A549 (cell line): Measurements from ENCODE around the gene KANK2. TPM values are rescaled to one million over a fixed set of nuclear protein-coding genes. Genes with fewer than 3 reads are reported as not detected.

Experiments used
- ATAC-seq, 2 experiments: fragments of 200-7000 bp in 1 of 2; fragments of >200 bp in 1 of 2; cut with Nextera tagmentation in 1 of 2; cut with Tn5 transposase in 1 of 2; 3 replicates each; pipeline versions ENCODE4 v1.8.0 to v1.9.1; 2018 to 2020; ENCODE audit warnings: mild to moderate bottlenecking in 1 of 2, moderate library complexity in 1 of 2
- CTCF ChIA-PET: fragments of 300-600 bp; sonication (Branson Sonifier 250); formaldehyde crosslinking; extraction: SDS; loops from one replicate; lab custom pipeline; 2021; ENCODE audit warnings: antibody characterized with exemption, inconsistent platforms; lab: Yijun Ruan, JAX
- POLR2A ChIA-PET: fragments of 350-600 bp; formaldehyde crosslinking; extraction: SDS; loops from one replicate; lab custom pipeline; 2021; ENCODE audit warnings: antibody characterized with exemption, inconsistent platforms; lab: Yijun Ruan, JAX
- DNase-seq, 2 experiments: peaks; one replicate each; pipeline versions ENCODE4 v3.0.0 to v3.0.0-alpha.2; 2011 to 2016; ENCODE audit warnings: low read depth in 1 of 2, low spot score in 1 of 2
- FAIRE-seq: peaks from 2 replicates; lab custom pipeline; 2011; peaks lifted over from hg19 to GRCh38; lab: Jason Lieb, UNC
- H3K27ac ChIP-seq, 2 experiments: fragments of >200 bp; sonication (Bioruptor Twin); formaldehyde crosslinking; 3 replicates each; pipeline ENCODE4 v1.5.1; 2016 to 2017
- H3K4me1 ChIP-seq: fragments of >200 bp; sonication (Bioruptor Twin); formaldehyde crosslinking; 3 replicates; pipeline ENCODE4 v1.6.1; 2016
- H3K4me2 ChIP-seq: fragments of >200 bp; sonication (Bioruptor Twin); formaldehyde crosslinking; 3 replicates; pipeline ENCODE4 v1.6.1; 2016
- H3K4me3 ChIP-seq: fragments of >200 bp; sonication (Bioruptor Twin); formaldehyde crosslinking; 3 replicates; pipeline ENCODE4 v1.5.1; 2016
- H3K9me3 ChIP-seq: fragments of >200 bp; sonication (Bioruptor Twin); formaldehyde crosslinking; 3 replicates; pipeline ENCODE4 v1.6.1; 2016
- ATOH8 ChIP-seq: fragments of 250-450 bp; sonication (Bioruptor Pico); IDR thresholded peaks from 2 replicates; pipeline ENCODE4 v1.5.0; 2020; ENCODE audit warnings: low read depth, mild to moderate bottlenecking, moderate library complexity
- BCL3 ChIP-seq: fragments of >200 bp; sonication (Bioruptor Twin); formaldehyde crosslinking; IDR thresholded peaks from 3 replicates; pipeline ENCODE4 v1.6.1; 2016
- CBX8 ChIP-seq: fragments of 200-600 bp; sonication (generic); IDR thresholded peaks from 2 replicates; pipeline ENCODE4 v1.6.1; 2016
- CEBPB ChIP-seq, 2 experiments: fragments of >200 bp in 1 of 2; sonication (Bioruptor Twin) in 1 of 2; formaldehyde crosslinking in 1 of 2; IDR thresholded peaks; 2 replicates each; pipeline ENCODE4 v1.6.1; 2012 to 2016
- CHD4 ChIP-seq: fragments of 200-600 bp; sonication (generic); IDR thresholded peaks from 2 replicates; pipeline ENCODE4 v1.6.1; 2016; ENCODE audit warnings: antibody characterized with exemption, mild to moderate bottlenecking, borderline replicate concordance
- CTCF ChIP-seq: fragments of >200 bp; sonication (Bioruptor Twin); formaldehyde crosslinking; IDR thresholded peaks from 3 replicates; pipeline ENCODE4 v1.5.1; 2016
- EHMT2 ChIP-seq: fragments of 200-600 bp; sonication (generic); IDR thresholded peaks from 2 replicates; pipeline ENCODE4 v1.6.1; 2016; ENCODE audit warnings: antibody characterized with exemption, low read depth, mild to moderate bottlenecking, moderate library complexity
- ESRRA ChIP-seq: fragments of 150-350 bp; IDR thresholded peaks from 2 replicates; pipeline ENCODE4 v1.6.1; 2014; ENCODE audit warnings: mild to moderate bottlenecking, low read length, borderline replicate concordance
- FOSL2 ChIP-seq, 2 experiments: fragments of 450-650 bp in 1 of 2; fragments of >200 bp in 1 of 2; sonication (Bioruptor Twin) in 1 of 2; formaldehyde crosslinking; IDR thresholded peaks; 2 replicates each; pipeline versions ENCODE4 v1.5.0 to v1.6.1; 2016 to 2020; ENCODE audit warnings: mild to moderate bottlenecking in 1 of 2, moderate library complexity in 1 of 2
- FOXS1 ChIP-seq: fragments of 250-450 bp; sonication (Bioruptor Pico); IDR thresholded peaks from 2 replicates; pipeline ENCODE4 v1.5.0; 2020; ENCODE audit warnings: mild to moderate bottlenecking, moderate library complexity
- GATA3 ChIP-seq: IDR thresholded peaks from 2 replicates; pipeline ENCODE4 v1.6.1; 2012; ENCODE audit warnings: borderline replicate concordance
- HOXA7 ChIP-seq: fragments of 250-450 bp; sonication (Bioruptor Pico); IDR thresholded peaks from 2 replicates; pipeline ENCODE4 v1.5.0; 2020; ENCODE audit warnings: mild to moderate bottlenecking, moderate library complexity
- JUN ChIP-seq, 2 experiments: fragments of >200 bp; sonication (Bioruptor Twin); formaldehyde crosslinking; IDR thresholded peaks; 2 replicates in 1 of 2; 3 replicates in 1 of 2; pipeline ENCODE4 v1.6.1; 2016 to 2017
- KDM1A ChIP-seq: fragments of 200-600 bp; sonication (generic); IDR thresholded peaks from 2 replicates; pipeline ENCODE4 v1.6.1; 2016; ENCODE audit warnings: low read depth, mild to moderate bottlenecking
- KDM5A ChIP-seq: fragments of 200-600 bp; sonication (generic); IDR thresholded peaks from 2 replicates; pipeline ENCODE4 v1.6.1; 2016; ENCODE audit warnings: antibody characterized with exemption, mild to moderate bottlenecking
- MAFK ChIP-seq: fragments of 450-650 bp; IDR thresholded peaks from 2 replicates; pipeline ENCODE4 v1.6.1; 2014; ENCODE audit not compliant: partially characterized antibody
- MAZ ChIP-seq: fragments of 150-350 bp; IDR thresholded peaks from 2 replicates; pipeline ENCODE4 v1.6.1; 2014; ENCODE audit warnings: antibody characterized with exemption, low read depth, low read length, borderline replicate concordance
- NPAS2 ChIP-seq: fragments of 250-450 bp; sonication (Bioruptor Pico); IDR thresholded peaks from 2 replicates; pipeline ENCODE4 v1.8.0; 2022; ENCODE audit warnings: mild to moderate bottlenecking, moderate library complexity, borderline replicate concordance
- NR3C1 ChIP-seq: fragments of >200 bp; sonication (Bioruptor Twin); formaldehyde crosslinking; IDR thresholded peaks from 3 replicates; pipeline ENCODE4 v1.6.1; 2017
- PHF8 ChIP-seq: fragments of 200-600 bp; sonication (generic); IDR thresholded peaks from 2 replicates; pipeline ENCODE4 v1.6.1; 2016; ENCODE audit warnings: low read depth, mild to moderate bottlenecking, antibody characterized with exemption, moderate library complexity, borderline replicate concordance
- POLR2A ChIP-seq: IDR thresholded peaks from 2 replicates; pipeline ENCODE4 v1.6.1; 2012; ENCODE audit warnings: mild to moderate bottlenecking, low read length
- RAD21 ChIP-seq, 2 experiments: fragments of >200 bp in 1 of 2; sonication (Bioruptor Twin) in 1 of 2; formaldehyde crosslinking in 1 of 2; IDR thresholded peaks in 1 of 2; conservative IDR thresholded peaks in 1 of 2; 2 replicates in 1 of 2; 3 replicates in 1 of 2; pipeline ENCODE4 v1.6.1; 2012 to 2018; ENCODE audit warnings: inconsistent platforms in 1 of 2
- RCOR1 ChIP-seq: fragments of 150-350 bp; IDR thresholded peaks from 2 replicates; pipeline ENCODE4 v1.6.1; 2014; ENCODE audit warnings: antibody characterized with exemption, low read length, low read depth
- SMC3 ChIP-seq: fragments of >200 bp; sonication (Bioruptor Twin); formaldehyde crosslinking; IDR thresholded peaks from 3 replicates; pipeline ENCODE4 v1.6.1; 2018; ENCODE audit warnings: inconsistent platforms
- TFCP2L1 ChIP-seq: fragments of 250-450 bp; sonication (Bioruptor Pico); IDR thresholded peaks from 2 replicates; pipeline ENCODE4 v1.5.0; 2021; ENCODE audit warnings: mild to moderate bottlenecking
- TP53 ChIP-seq: fragments of 250-450 bp; sonication (Bioruptor Pico); IDR thresholded peaks from 2 replicates; pipeline ENCODE4 v1.5.0; 2021; ENCODE audit warnings: mild to moderate bottlenecking, moderate library complexity
- USF2 ChIP-seq: fragments of 450-650 bp; IDR thresholded peaks from 2 replicates; pipeline ENCODE4 v1.6.1; 2014; ENCODE audit warnings: antibody characterized with exemption
- WGBS: methylation state at CpG from one replicate; pipeline ENCODE4 v1.1.6; 2017; ENCODE audit errors: missing lambda C conversion rate; 5-methylcytosine and 5-hydroxymethylcytosine counted together
- polyA plus RNA-seq, 4 experiments: library from polyadenylated mRNA; depleted of rRNA in 3 of 4; stranded (reverse); fragments of >200 nt; fragmentation: RNase III in 1 of 4; extraction: RNeasy Plus Mini Kit Qiagen cat#74134 plus additional on column Dnase treatment in 1 of 4; gene quantifications; 2 replicates in 3 of 4; 3 replicates in 1 of 4; pipeline ENCODE4 v1.2.3, GENCODE V29; 2011 to 2017
- TF ChIP-seq, protein P1 (sequence below): IDR thresholded peaks from 2 replicates; pipeline ENCODE4 v1.6.1; 2012
- TF ChIP-seq, protein P2 (sequence below): IDR thresholded peaks from 2 replicates; pipeline ENCODE4 v1.6.1; 2012; ENCODE audit warnings: low read depth, borderline replicate concordance
- TF ChIP-seq, protein P3 (sequence below): fragments of 250-450 bp; sonication (Bioruptor Pico); IDR thresholded peaks from 2 replicates; pipeline ENCODE4 v1.5.0; 2021; ENCODE audit warnings: mild to moderate bottlenecking, moderate library complexity, borderline replicate concordance
- TF ChIP-seq, protein P4 (sequence below): fragments of 150-350 bp; IDR thresholded peaks from 2 replicates; pipeline ENCODE4 v1.6.1; 2014; ENCODE audit warnings: low read depth, mild to moderate bottlenecking, low read length

The KANK2 gene
- polyA plus RNA-seq, 2 of the 4 experiments (the other 2 are of a cell fraction), result 20.5 to 68.0 TPM

DNA sequence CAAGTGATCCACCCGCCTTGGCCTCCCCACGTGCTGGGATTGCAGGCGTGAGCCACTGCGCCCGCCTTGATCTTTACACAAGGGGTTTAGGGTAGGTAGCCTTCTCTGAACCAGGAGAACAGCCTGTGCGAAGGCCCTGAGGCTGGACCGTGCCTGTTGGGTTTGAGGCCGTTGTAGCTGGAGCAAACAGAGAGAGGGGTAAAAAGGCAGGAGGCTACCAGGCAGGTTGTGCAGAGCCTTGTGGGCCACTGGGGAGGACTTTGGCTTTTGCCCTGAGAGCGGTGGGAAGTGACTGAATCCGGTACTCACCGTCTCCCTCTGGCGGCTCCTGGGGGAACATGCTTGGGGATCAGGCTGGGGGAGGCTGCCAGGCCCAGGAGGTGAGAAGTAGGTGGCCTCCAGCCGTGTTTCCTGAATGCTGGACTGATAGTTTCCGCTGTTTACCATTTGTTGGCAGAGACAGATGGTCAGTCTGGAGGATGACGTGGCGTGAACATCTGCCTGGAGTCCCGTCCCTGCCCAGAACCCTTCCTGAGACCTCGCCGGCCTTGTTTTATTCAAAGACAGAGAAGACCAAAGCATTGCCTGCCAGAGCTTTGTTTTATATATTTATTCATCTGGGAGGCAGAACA lies 66.4 kb downstream of the KANK2 start:
- H3K4me2 ChIP-seq, result no peak overlapping the region
- WGBS, result 48% methylated on average over 18 of the region's 19 CpGs
- H3K9me3 ChIP-seq, result no peaks in the 10 kb centered on the region
- H3K27ac ChIP-seq, result peak overlapping the region; percentile 46 to 70; a peak in 3 of 6 replicates
- peak; percentile 79 to 80 for DNase-seq
- H3K4me1 ChIP-seq, result peaks cover 9% of the 10 kb centered on the region; the same call in 2 of the 3 replicates
- no peak overlapping the region for H3K4me3 ChIP-seq
- peak; percentile 75 to 78 for ATAC-seq
- ChIA-PET POLR2A (no interaction called here), CTCF (interaction anchor here (0.6 to 2.5 kb wide), 13 partner anchors 8 to 195 kb away, joined by 3 to 13 read pairs (median 4); partner anchors contain the start of genes KANK2 and SPC24)
- FAIRE-seq, result no peak
- TF ChIP-seq ATOH8 (no peak), RCOR1 (no peak), BCL3 (no peak), CEBPB (IDR thresholded peaks at IDR 0.05) (no peak), RAD21 (conservative IDR thresholded peaks at IDR 0.05 in 1 of 2, IDR thresholded peaks at IDR 0.05 in 1 of 2) (peak; percentile 38 to 43; a peak in 4 of 5 replicates), CHD4 (no peak), PHF8 (no peak), POLR2A (no peak), CTCF (peak; percentile 57), KDM1A (no peak), NPAS2 (CRISPR knock-in tag) (no peak), HOXA7 (CRISPR knock-in tag) (no peak), EHMT2 (no peak), USF2 (no peak), KDM5A (no peak), GATA3 (no peak), CBX8 (no peak), TFCP2L1 (CRISPR knock-in tag) (no peak), MAZ (no peak), FOSL2 (IDR thresholded peaks at IDR 0.05) (no peak), FOSL2 (CRISPR knock-in tag; IDR thresholded peaks at IDR 0.05) (no peak), MAFK (no peak), JUN (IDR thresholded peaks at IDR 0.05) (no peak), SMC3 (peak; percentile 64), ESRRA (no peak), FOXS1 (CRISPR knock-in tag) (no peak), NR3C1 (no peak), TP53 (CRISPR knock-in tag) (no peak)
- TF ChIP-seq, protein P1, sequence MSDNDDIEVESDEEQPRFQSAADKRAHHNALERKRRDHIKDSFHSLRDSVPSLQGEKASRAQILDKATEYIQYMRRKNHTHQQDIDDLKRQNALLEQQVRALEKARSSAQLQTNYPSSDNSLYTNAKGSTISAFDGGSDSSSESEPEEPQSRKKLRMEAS, result peak; percentile 33; the same call in 1 of the 2 replicates
- TF ChIP-seq, protein P2, sequence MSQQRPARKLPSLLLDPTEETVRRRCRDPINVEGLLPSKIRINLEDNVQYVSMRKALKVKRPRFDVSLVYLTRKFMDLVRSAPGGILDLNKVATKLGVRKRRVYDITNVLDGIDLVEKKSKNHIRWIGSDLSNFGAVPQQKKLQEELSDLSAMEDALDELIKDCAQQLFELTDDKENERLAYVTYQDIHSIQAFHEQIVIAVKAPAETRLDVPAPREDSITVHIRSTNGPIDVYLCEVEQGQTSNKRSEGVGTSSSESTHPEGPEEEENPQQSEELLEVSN, result no peak
- TF ChIP-seq, protein P3, sequence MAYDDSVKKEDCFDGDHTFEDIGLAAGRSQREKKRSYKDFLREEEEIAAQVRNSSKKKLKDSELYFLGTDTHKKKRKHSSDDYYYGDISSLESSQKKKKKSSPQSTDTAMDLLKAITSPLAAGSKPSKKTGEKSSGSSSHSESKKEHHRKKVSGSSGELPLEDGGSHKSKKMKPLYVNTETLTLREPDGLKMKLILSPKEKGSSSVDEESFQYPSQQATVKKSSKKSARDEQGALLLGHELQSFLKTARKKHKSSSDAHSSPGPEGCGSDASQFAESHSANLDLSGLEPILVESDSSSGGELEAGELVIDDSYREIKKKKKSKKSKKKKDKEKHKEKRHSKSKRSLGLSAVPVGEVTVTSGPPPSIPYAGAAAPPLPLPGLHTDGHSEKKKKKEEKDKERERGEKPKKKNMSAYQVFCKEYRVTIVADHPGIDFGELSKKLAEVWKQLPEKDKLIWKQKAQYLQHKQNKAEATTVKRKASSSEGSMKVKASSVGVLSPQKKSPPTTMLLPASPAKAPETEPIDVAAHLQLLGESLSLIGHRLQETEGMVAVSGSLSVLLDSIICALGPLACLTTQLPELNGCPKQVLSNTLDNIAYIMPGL, result no peak
- TF ChIP-seq, protein P4, sequence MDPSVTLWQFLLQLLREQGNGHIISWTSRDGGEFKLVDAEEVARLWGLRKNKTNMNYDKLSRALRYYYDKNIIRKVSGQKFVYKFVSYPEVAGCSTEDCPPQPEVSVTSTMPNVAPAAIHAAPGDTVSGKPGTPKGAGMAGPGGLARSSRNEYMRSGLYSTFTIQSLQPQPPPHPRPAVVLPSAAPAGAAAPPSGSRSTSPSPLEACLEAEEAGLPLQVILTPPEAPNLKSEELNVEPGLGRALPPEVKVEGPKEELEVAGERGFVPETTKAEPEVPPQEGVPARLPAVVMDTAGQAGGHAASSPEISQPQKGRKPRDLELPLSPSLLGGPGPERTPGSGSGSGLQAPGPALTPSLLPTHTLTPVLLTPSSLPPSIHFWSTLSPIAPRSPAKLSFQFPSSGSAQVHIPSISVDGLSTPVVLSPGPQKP, result no peak
- TF ChIP-seq, all 56 proteins: peak for 4
